ENCODE data around the gene ADGRL3. TPM values are rescaled to one million over a fixed set of nuclear protein-coding genes. Genes with fewer than 3 reads are reported as not detected.

ADGRL3 gene
- total and polyA plus RNA-seq, 9 donors = 0.88 to 9.5 (median 2.5) TPM

DNA sequence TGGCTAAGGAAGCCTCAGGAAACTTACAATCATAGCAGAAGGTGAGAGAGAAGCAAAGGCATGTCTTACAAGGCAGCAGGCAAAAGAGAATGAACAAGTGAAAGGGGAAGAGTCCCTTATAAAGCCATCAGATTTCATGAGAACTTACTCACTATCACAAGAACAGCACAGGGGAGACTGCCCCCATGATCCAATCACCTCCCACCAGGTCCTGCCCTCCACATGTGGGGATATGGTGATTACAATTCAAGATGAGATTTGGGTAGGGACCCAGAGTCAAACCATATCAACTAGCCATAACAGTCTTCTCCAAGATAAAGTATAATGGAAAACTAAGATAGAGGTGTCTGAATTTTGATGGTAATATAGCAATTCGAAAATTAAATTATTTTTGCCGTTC, 534.3 kb downstream of the ADGRL3 start:
- H3K36me3 ChIP-seq = no peaks in the 10 kb centered on the region
- H3K9me3 ChIP-seq = no peaks in the 10 kb centered on the region
- H3K27ac ChIP-seq = no peak overlapping the region
- intact Hi-C loops (cut with DNase I) = no loop called here
- H3K4me3 ChIP-seq = no peak overlapping the region
- no peak for DNase-seq
- WGBS, 3 donors = 96 to 98% (median 97%) methylated on average over 2 of the region's 2 CpGs
- no peaks in the 10 kb centered on the region for H3K27me3 ChIP-seq
- TF ChIP-seq EP300 (IDR thresholded peaks at IDR 0.05) (no peak), POLR2A (IDR thresholded peaks at IDR 0.05) (no peak)
- TF ChIP-seq, protein P1, sequence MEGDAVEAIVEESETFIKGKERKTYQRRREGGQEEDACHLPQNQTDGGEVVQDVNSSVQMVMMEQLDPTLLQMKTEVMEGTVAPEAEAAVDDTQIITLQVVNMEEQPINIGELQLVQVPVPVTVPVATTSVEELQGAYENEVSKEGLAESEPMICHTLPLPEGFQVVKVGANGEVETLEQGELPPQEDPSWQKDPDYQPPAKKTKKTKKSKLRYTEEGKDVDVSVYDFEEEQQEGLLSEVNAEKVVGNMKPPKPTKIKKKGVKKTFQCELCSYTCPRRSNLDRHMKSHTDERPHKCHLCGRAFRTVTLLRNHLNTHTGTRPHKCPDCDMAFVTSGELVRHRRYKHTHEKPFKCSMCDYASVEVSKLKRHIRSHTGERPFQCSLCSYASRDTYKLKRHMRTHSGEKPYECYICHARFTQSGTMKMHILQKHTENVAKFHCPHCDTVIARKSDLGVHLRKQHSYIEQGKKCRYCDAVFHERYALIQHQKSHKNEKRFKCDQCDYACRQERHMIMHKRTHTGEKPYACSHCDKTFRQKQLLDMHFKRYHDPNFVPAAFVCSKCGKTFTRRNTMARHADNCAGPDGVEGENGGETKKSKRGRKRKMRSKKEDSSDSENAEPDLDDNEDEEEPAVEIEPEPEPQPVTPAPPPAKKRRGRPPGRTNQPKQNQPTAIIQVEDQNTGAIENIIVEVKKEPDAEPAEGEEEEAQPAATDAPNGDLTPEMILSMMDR (IDR thresholded peaks at IDR 0.05) = no peak
- H3K4me1 ChIP-seq (ENCODE audit: insufficient read depth) = no peaks in the 10 kb centered on the region

DNA sequence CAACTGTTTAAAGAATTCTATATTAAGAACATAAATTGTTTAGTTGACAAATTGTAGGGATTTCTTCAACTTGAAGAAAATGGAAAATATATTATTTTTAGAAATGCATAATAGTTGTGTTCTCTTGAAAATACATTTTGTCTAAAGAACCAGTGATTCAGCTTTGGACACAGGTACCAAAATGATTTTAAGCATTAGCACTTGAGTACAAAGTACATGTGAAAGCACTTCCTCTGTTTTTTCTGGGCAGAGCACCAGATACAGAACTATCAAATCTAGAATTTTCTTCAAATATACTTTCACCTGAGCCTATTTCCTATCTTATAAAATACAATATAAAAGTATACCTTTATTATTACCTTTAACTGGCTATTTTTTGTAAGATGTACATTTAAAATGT, 539.8 kb downstream of the ADGRL3 start:
- no peak overlapping the region for H3K4me3 ChIP-seq
- no peaks in the 10 kb centered on the region for H3K27me3 ChIP-seq
- no peaks in the 10 kb centered on the region for H3K9me3 ChIP-seq
- H3K36me3 ChIP-seq = no peaks in the 10 kb centered on the region
- no peak overlapping the region for H3K27ac ChIP-seq
- no peaks in the 10 kb centered on the region for H3K4me1 ChIP-seq (ENCODE audit: insufficient read depth)
- no peak for DNase-seq
- TF ChIP-seq EP300 (IDR thresholded peaks at IDR 0.05) = no peak
- TF ChIP-seq POLR2A (IDR thresholded peaks at IDR 0.05) = no peak
- TF ChIP-seq, protein P1 (IDR thresholded peaks at IDR 0.05) = no peak
- intact Hi-C loops (cut with DNase I) = no loop called here

DNA sequence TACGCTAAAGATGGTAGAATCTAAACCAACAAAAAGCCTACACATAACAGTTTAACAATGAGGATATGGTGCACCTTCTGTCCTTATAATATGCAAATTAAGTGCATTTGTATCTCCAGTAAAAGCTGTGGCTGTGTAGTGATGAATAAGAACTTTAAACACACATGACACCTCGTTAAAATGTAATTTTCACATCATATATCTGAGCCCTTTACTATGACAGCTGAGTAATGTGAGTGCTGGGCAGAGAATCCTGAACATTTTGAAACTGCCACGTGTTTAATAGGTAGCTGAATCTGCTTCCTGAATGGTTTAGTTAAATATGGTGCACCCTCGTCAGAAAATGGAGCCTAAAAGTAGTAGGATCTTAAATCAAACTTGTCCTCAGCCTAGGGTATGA, 540.8 kb downstream of the ADGRL3 start:
- TF ChIP-seq, protein P1 (IDR thresholded peaks at IDR 0.05) = no peak
- TF ChIP-seq EP300 (IDR thresholded peaks at IDR 0.05) (no peak), POLR2A (IDR thresholded peaks at IDR 0.05) (no peak)
- no peaks in the 10 kb centered on the region for H3K9me3 ChIP-seq
- WGBS, 3 donors = 21 to 28% (median 25%) methylated on average over 4 of the region's 4 CpGs
- no peak for DNase-seq
- intact Hi-C loops (cut with DNase I) = no loop called here
- no peaks in the 10 kb centered on the region for H3K36me3 ChIP-seq
- H3K27ac ChIP-seq = no peak overlapping the region
- no peak overlapping the region for H3K4me3 ChIP-seq
- no peaks in the 10 kb centered on the region for H3K4me1 ChIP-seq (ENCODE audit: insufficient read depth)
- H3K27me3 ChIP-seq = no peaks in the 10 kb centered on the region

DNA sequence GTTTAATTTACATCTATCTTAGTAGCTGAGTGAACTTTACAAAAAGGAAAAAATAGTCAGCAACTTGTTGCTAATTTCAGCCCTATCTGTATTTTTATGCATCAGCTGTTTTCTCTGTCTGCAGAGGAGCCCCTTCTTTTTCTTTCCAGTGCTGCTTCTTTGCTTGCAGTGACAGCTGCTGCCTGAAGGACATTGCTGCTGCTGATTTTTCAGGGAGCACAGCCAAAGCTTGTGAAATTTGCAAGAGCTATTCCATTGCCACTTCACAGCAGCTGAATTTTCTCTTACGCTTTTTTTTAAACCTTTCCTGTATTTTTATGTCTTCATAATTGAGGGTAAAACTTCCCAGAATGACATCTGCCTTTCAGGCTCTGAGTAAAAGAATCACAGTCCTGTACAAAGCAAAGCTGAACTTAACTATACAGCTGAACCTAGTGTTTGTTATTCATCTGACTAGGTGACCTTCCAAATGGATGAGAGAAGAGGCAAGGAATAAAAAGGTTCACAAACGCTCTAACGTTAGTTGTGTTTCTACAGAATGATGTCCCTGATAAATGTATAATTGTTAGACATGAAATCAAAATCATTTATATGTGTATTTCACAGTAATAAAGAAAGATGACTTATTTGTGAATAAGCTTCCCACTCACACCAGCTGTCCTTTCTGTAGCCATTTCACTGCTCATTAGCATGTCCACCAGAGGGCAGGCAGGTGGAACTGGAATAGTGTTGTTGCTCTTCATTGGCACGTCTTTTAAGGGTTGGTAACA, 541.4 kb downstream of the ADGRL3 start:
- Histone ChIP-seq H3K4me1 (ENCODE audit: insufficient read depth) (no peaks in the 10 kb centered on the region), H3K27ac (no peak overlapping the region), H3K27me3 (no peaks in the 10 kb centered on the region), H3K9me3 (no peaks in the 10 kb centered on the region), H3K36me3 (no peaks in the 10 kb centered on the region), H3K4me3 (no peak overlapping the region)
- WGBS, 3 donors = 4 to 10% (median 7%) methylated on average over 4 of the region's 4 CpGs
- TF ChIP-seq, protein P1 (IDR thresholded peaks at IDR 0.05) = no peak
- TF ChIP-seq POLR2A (IDR thresholded peaks at IDR 0.05) (no peak), EP300 (IDR thresholded peaks at IDR 0.05) (no peak)
- no peak for DNase-seq
- intact Hi-C loops (cut with DNase I) = no loop called here
